GM12878 (cell line): ENCODE data around the gene TNRC6C. TPM values are rescaled to one million over a fixed set of nuclear protein-coding genes. Genes with fewer than 3 reads are reported as not detected.

Source experiments
- CUX1 ChIP-seq: IDR thresholded peaks from 2 replicates; pipeline ENCODE4 v1.6.1; 2012; ENCODE audit warnings: improper control_type of control experiment, low read depth, low read length; ENCODE audit not compliant: insufficient replicate concordance
- EZH2 ChIP-seq: IDR thresholded peaks from 2 replicates; pipeline ENCODE4 v1.6.1; 2012; ENCODE audit warnings: low read depth, mild to moderate bottlenecking, control low read depth, inconsistent platforms, low read length, borderline replicate concordance; ENCODE audit not compliant: control insufficient read depth
- FOS ChIP-seq: IDR thresholded peaks from 3 replicates; pipeline ENCODE4 v1.6.1; 2011; ENCODE audit warnings: borderline replicate concordance; ENCODE audit not compliant: insufficient read length; ENCODE audit errors: extremely low read depth
- GABPA ChIP-seq: IDR thresholded peaks from 2 replicates; pipeline ENCODE4 v1.6.1; 2014; ENCODE audit warnings: antibody characterized with exemption, low read depth, mild to moderate bottlenecking, inconsistent platforms
- IRF4 ChIP-seq: IDR thresholded peaks from 2 replicates; pipeline ENCODE4 v1.6.1; 2011; ENCODE audit warnings: low read depth, low read length
- MLLT1 ChIP-seq: fragments of 450-650 bp; IDR thresholded peaks from 2 replicates; pipeline ENCODE4 v1.6.1; 2016; ENCODE audit warnings: mild to moderate bottlenecking
- NFYA ChIP-seq: IDR thresholded peaks from 2 replicates; pipeline ENCODE4 v1.6.1; 2011; ENCODE audit warnings: low read depth, mild to moderate bottlenecking, low read length, improper control_type of control experiment, borderline replicate concordance
- NR2F1 ChIP-seq: fragments of 450-650 bp; conservative IDR thresholded peaks from 2 replicates; pipeline ENCODE4 v1.6.1; 2017; ENCODE audit warnings: mild to moderate bottlenecking
- REST ChIP-seq: IDR thresholded peaks from 2 replicates; pipeline ENCODE4 v1.6.1; 2012; ENCODE audit warnings: mild to moderate bottlenecking, low read depth, low read length
- SIN3A ChIP-seq: IDR thresholded peaks from 2 replicates; pipeline ENCODE4 v1.6.1; 2012; ENCODE audit warnings: low read depth, low read length, improper control_type of control experiment
- SKIL ChIP-seq: fragments of 450-650 bp; IDR thresholded peaks from 2 replicates; pipeline ENCODE4 v1.6.1; 2017; ENCODE audit warnings: mild to moderate bottlenecking, low read depth, inconsistent platforms; ENCODE audit not compliant: poor library complexity, severe bottlenecking
- SMAD5 ChIP-seq: IDR thresholded peaks from 2 replicates; pipeline ENCODE4 v1.6.1; 2016; ENCODE audit warnings: antibody characterized with exemption, low read depth
- TAF1 ChIP-seq: IDR thresholded peaks from 2 replicates; pipeline ENCODE4 v1.6.1; 2011; ENCODE audit warnings: mild to moderate bottlenecking, low read depth, low read length, borderline replicate concordance
- TCF3 ChIP-seq: IDR thresholded peaks from 2 replicates; pipeline ENCODE4 v1.6.1; 2012; ENCODE audit warnings: low read depth, mild to moderate bottlenecking, low read length, borderline replicate concordance; ENCODE audit not compliant: insufficient read depth
- polyA plus RNA-seq, 11 experiments: library from polyadenylated mRNA; depleted of rRNA in 4 of 11; unstranded in 6 of 11; stranded (reverse) in 5 of 11; fragments of >200 nt; fragmentation: Nextera tagmentation in 4 of 11; fragmentation: Illumina TruSeq in 1 of 11; extraction: Ambion mirVana in 4 of 11; extraction: Trizol in 1 of 11; gene quantifications; 1 replicate in 1 of 11; 2 replicates in 10 of 11; pipeline versions ENCODE4 v1.2.1 to v1.2.3, GENCODE V29; 2011 to 2016; ENCODE audit warnings: inconsistent platforms in 2 of 11, missing spikeins in 2 of 11, low read depth in 1 of 11
- total RNA-seq, 4 experiments: library from RNA; depleted of rRNA in 3 of 4; stranded (reverse); fragments of >200 nt in 3 of 4; fragmentation: Illumina TruSeq in 1 of 4; extraction: Trizol in 1 of 4; gene quantifications; 2 replicates each; pipeline versions ENCODE4 v1.2.1 to v1.2.3, GENCODE V29; 2013 to 2021

The TNRC6C gene
- total and polyA plus RNA-seq, 10 of the 15 experiments (the other 5 are each of a cell fraction or from before 2014, with no cell fraction given), result 0.40 to 6.1 (median 0.96) TPM

- TF ChIP-seq SIN3A (no peak), EZH2 (no peak), SMAD5 (no peak), NFYA (no peak), REST (no peak), CUX1 (peak; percentile 25), SKIL (peak; percentile 99), NR2F1 (no peak; the same call in 1 of the 2 replicates), IRF4 (no peak), TAF1 (no peak; the same call in 1 of the 2 replicates), MLLT1 (peak; percentile 100), FOS (no peak), TCF3 (no peak), GABPA (no peak)
These were observed 196.7 kb downstream of the TNRC6C start (continued) for GRCh38 chr17:78154903-78155811.
